ENCODE measurements around the gene KCND2.

GRCh38 chr7:120716307-120716706 is 443.3 kb downstream of the KCND2 start:
- no peak for TF ChIP-seq CTCF (IDR thresholded peaks at IDR 0.05; ENCODE audit: low read depth, low read length, poor library complexity, severe bottlenecking)
- no peak for TF ChIP-seq EZH2phosphoT487 (IDR thresholded peaks at IDR 0.05; ENCODE audit: borderline replicate concordance, low read length)

Measured in DOHH2 (cell line).